ENCODE measurements around the gene NAV2.

Gene NAV2

DNA sequence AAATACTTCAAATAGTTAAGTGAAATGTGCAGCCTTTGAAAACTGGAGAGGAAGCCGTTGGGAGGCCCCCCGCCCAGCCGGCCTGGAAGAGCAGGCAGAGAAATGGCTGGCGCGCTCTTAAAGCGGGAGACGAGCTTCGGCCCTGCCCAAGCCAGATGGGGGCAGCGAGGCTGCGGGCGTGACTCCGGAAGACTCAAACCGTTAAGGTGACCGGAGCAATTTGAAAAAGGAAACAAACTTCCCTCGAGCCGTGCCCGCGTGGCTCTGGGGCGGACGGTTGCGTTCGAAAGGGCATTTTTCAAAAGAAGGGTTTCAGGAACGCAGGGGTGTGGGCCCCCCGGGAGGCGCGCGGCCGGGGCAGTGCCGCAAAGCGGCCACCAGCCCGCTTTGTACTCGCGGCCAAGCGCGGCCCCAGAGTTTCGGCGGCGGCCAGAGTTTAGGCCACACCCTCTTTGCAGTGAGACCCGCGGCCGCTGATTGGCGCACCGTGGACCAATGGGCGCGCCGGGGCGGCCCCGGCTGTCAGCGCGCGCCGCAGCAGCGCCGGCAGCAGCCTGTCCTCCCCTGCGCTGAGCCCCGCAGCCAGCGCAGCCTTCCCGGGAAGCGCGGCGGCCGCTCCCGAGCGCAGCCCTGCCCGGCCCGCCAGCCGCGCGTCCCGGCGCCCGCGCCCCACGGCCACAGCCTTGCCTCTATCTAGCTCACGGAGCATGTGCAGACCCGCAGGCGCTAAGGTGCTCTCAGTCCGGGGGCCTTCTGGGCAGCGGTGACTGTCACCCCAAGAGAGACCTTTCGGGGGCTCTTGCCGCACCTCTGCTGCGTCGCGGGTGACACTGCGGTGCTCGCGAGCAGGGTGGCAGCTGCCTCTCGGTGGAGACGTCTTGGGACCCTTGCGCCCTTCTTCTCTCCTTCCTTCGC, at the start of gene NAV2:
TSS of gene NAV2 (plus strand) at position 557 of the 915 bp plus-strand sequence. CDS start 859 bp downstream, outside the sequence.
- H3K4me2 ChIP-seq (ENCODE audit: low read depth, low read length): peak within 1 kb of the TSS; percentile 96
- TF ChIP-seq, protein P1, sequence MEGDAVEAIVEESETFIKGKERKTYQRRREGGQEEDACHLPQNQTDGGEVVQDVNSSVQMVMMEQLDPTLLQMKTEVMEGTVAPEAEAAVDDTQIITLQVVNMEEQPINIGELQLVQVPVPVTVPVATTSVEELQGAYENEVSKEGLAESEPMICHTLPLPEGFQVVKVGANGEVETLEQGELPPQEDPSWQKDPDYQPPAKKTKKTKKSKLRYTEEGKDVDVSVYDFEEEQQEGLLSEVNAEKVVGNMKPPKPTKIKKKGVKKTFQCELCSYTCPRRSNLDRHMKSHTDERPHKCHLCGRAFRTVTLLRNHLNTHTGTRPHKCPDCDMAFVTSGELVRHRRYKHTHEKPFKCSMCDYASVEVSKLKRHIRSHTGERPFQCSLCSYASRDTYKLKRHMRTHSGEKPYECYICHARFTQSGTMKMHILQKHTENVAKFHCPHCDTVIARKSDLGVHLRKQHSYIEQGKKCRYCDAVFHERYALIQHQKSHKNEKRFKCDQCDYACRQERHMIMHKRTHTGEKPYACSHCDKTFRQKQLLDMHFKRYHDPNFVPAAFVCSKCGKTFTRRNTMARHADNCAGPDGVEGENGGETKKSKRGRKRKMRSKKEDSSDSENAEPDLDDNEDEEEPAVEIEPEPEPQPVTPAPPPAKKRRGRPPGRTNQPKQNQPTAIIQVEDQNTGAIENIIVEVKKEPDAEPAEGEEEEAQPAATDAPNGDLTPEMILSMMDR (IDR thresholded peaks at IDR 0.05; ENCODE audit: low read length): no peak
- TF ChIP-seq EZH2 (optimal IDR thresholded peaks at IDR 0.05; ENCODE audit: low read depth, low read length) (no peak), EZH2phosphoT487 (IDR thresholded peaks at IDR 0.05; ENCODE audit: low read length) (no peak)
- peak within 1 kb of the TSS; percentile 78 for H3K4me3 ChIP-seq (ENCODE audit: low read length)
- H3K27me3 ChIP-seq (replicated peaks; ENCODE audit: insufficient read depth, low read length): no peaks in the 10 kb centered on the region
- peak within 1 kb of the TSS; percentile 76 for H3K27ac ChIP-seq (ENCODE audit: low read length)
- no peaks in the 10 kb centered on the region for H4K20me1 ChIP-seq (ENCODE audit: insufficient read depth, low read length)
- H2AFZ ChIP-seq (ENCODE audit: low read length): peak within 1 kb of the TSS; percentile 82
- no peaks in the 10 kb centered on the region for H3K9me2 ChIP-seq (replicated peaks; ENCODE audit: insufficient read depth, low read length)
- H3K79me2 ChIP-seq (ENCODE audit: low read length): no peaks in the 10 kb centered on the region; the same call in 1 of the 2 replicates
- no peaks in the 10 kb centered on the region for H3K9me3 ChIP-seq (replicated peaks; ENCODE audit: insufficient read depth, low read length)
- H3K36me3 ChIP-seq (replicated peaks; ENCODE audit: insufficient read depth, low read length): no peaks in the 10 kb centered on the region
- H3F3A ChIP-seq (ENCODE audit: insufficient read depth, low read length): peaks cover 12% of the 10 kb centered on the region
- DNase-seq: peak; percentile 90
- peak within 1 kb of the TSS; percentile 65 for H3K9ac ChIP-seq (ENCODE audit: low read length)
- H3K4me1 ChIP-seq (ENCODE audit: low read length): peaks cover 12% of the 10 kb centered on the region

GRCh38 chr11:19663206-19663605, 49.4 kb upstream of the NAV2 start:
- H3K27me3 ChIP-seq (replicated peaks; ENCODE audit: insufficient read depth, low read length): no peaks in the 10 kb centered on the region
- peaks cover 9% of the 10 kb centered on the region; the same call in 1 of the 2 replicates for H3K79me2 ChIP-seq (ENCODE audit: low read length)
- no peaks in the 10 kb centered on the region for H3K9me2 ChIP-seq (replicated peaks; ENCODE audit: insufficient read depth, low read length)
- no peak overlapping the region for H3K27ac ChIP-seq (ENCODE audit: low read length)
- H3K4me1 ChIP-seq (ENCODE audit: low read length): peaks cover 12% of the 10 kb centered on the region
- 0 out of 2 replicates have a peak, but pooled peaks cover 5% of the 10 kb centered on the region for H3F3A ChIP-seq (ENCODE audit: insufficient read depth, low read length)
- H3K36me3 ChIP-seq (replicated peaks; ENCODE audit: insufficient read depth, low read length): no peaks in the 10 kb centered on the region
- H4K20me1 ChIP-seq (ENCODE audit: insufficient read depth, low read length): no peaks in the 10 kb centered on the region
- no peak overlapping the region for H3K9ac ChIP-seq (ENCODE audit: low read length)
- H3K4me2 ChIP-seq (ENCODE audit: low read depth, low read length): no peak overlapping the region
- no peak overlapping the region for H3K4me3 ChIP-seq (ENCODE audit: low read length)
- no peak for DNase-seq
- H2AFZ ChIP-seq (ENCODE audit: low read length): no peak overlapping the region
- no peaks in the 10 kb centered on the region for H3K9me3 ChIP-seq (replicated peaks; ENCODE audit: insufficient read depth, low read length)
- TF ChIP-seq, protein P1 (IDR thresholded peaks at IDR 0.05; ENCODE audit: low read length): no peak
- TF ChIP-seq EZH2phosphoT487 (IDR thresholded peaks at IDR 0.05; ENCODE audit: low read length): no peak
- no peak for TF ChIP-seq EZH2 (optimal IDR thresholded peaks at IDR 0.05; ENCODE audit: low read depth, low read length)

DNA sequence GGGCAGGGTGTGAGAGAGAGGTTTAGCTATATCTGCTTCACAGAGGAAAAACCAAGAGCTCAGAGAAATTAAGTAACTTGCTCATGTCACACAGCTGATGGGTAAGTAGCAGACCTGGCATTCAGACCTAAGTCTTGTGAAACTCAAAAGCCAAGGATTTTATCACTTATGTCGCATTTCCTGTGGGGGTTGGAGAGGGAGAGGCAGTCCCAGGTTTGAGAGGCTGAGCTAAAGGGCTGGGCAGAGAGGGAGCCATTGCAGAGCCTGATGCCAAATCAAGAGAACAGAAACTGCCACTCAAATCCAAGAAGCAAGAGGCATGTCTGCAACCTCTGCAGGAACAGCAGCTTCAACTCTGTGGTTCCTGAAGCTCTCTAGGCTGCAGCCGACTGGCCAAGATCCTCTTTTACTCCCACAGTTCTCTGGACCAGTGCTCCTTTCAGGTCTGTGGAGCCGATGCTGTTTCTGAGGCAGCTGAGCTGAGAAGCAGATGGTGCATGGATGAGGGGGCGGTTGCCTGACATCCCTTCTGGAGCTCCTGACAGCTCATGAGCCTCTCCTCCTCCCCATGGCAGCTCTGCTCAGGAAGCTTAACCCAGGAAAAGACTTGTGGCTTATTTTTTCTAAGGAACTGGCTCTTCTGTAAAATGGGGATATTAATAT, 47.6 kb upstream of the NAV2 start:
- DNase-seq: no peak
- Histone ChIP-seq H2AFZ (ENCODE audit: low read length) (no peak overlapping the region), H3K4me2 (ENCODE audit: low read depth, low read length) (no peak overlapping the region), H3F3A (ENCODE audit: insufficient read depth, low read length) (no peaks in the 10 kb centered on the region), H3K9ac (ENCODE audit: low read length) (no peak overlapping the region), H3K27me3 (replicated peaks; ENCODE audit: insufficient read depth, low read length) (no peaks in the 10 kb centered on the region), H3K27ac (ENCODE audit: low read length) (no peak overlapping the region), H3K4me1 (ENCODE audit: low read length) (peaks cover 4% of the 10 kb centered on the region; the same call in 1 of the 2 replicates), H3K36me3 (replicated peaks; ENCODE audit: insufficient read depth, low read length) (no peaks in the 10 kb centered on the region), H3K9me3 (replicated peaks; ENCODE audit: insufficient read depth, low read length) (no peaks in the 10 kb centered on the region), H3K79me2 (ENCODE audit: low read length) (peaks cover 9% of the 10 kb centered on the region; the same call in 1 of the 2 replicates), H3K9me2 (replicated peaks; ENCODE audit: insufficient read depth, low read length) (no peaks in the 10 kb centered on the region), H4K20me1 (ENCODE audit: insufficient read depth, low read length) (no peaks in the 10 kb centered on the region), H3K4me3 (ENCODE audit: low read length) (no peak overlapping the region)
- TF ChIP-seq, protein P1 (IDR thresholded peaks at IDR 0.05; ENCODE audit: low read length): no peak
- TF ChIP-seq EZH2 (optimal IDR thresholded peaks at IDR 0.05; ENCODE audit: low read depth, low read length) (no peak), EZH2phosphoT487 (IDR thresholded peaks at IDR 0.05; ENCODE audit: low read length) (no peak)
